Fibroblast of mammary gland (primary cell): Measurements from ENCODE around the gene TBXAS1.

Experiments
- DNase-seq: peaks from one replicate; pipeline ENCODE4 v3.0.0-alpha.2; 2010; ENCODE audit warnings: low read depth
- H3K4me3 ChIP-seq: 2 replicates; pipeline ENCODE4 v1.5.1; 2011; ENCODE audit warnings: low read depth, mild to moderate bottlenecking, low read length, moderate library complexity; ENCODE audit not compliant: control insufficient read depth
- TF ChIP-seq, protein P1 (sequence below): conservative IDR thresholded peaks from 2 replicates; pipeline ENCODE4 v1.5.1; 2011; ENCODE audit warnings: low read depth, low read length, inconsistent platforms; ENCODE audit not compliant: control insufficient read depth, insufficient read depth

TBXAS1 gene

DNA sequence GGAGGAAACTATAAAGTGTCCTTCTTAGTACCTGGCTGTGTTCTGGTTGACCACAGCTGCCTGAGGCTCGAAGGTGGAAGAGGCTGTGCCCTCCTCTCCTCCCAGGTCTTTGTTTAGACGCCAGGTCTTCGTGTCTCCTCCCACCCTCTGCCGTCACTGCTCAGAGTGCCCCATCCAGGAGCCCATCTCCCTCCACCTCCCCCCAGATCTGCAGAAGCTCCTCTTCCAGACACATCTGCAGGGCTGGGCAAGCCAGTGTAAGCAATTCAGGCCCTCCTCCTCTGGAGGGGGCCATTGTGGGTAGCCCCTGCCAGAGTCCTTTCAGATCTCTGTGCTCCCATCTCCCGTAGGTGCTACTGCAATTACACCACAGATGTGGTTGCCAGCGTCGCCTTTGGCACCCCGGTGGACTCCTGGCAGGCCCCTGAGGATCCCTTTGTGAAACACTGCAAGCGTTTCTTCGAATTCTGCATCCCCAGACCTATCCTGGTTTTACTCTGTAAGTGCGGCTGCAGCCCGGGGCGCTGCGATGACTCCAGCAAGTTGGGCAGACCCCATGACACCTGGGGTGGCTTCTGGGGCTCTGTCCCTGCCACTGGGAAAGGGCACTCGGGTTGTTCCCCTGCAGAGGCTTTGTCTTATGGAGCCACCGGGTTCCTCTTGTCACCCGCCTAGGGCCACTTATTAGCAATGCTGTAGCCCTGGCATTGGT is 126.2 kb downstream of the TBXAS1 start:
- TF ChIP-seq, protein P1, sequence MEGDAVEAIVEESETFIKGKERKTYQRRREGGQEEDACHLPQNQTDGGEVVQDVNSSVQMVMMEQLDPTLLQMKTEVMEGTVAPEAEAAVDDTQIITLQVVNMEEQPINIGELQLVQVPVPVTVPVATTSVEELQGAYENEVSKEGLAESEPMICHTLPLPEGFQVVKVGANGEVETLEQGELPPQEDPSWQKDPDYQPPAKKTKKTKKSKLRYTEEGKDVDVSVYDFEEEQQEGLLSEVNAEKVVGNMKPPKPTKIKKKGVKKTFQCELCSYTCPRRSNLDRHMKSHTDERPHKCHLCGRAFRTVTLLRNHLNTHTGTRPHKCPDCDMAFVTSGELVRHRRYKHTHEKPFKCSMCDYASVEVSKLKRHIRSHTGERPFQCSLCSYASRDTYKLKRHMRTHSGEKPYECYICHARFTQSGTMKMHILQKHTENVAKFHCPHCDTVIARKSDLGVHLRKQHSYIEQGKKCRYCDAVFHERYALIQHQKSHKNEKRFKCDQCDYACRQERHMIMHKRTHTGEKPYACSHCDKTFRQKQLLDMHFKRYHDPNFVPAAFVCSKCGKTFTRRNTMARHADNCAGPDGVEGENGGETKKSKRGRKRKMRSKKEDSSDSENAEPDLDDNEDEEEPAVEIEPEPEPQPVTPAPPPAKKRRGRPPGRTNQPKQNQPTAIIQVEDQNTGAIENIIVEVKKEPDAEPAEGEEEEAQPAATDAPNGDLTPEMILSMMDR: no peak

DNA sequence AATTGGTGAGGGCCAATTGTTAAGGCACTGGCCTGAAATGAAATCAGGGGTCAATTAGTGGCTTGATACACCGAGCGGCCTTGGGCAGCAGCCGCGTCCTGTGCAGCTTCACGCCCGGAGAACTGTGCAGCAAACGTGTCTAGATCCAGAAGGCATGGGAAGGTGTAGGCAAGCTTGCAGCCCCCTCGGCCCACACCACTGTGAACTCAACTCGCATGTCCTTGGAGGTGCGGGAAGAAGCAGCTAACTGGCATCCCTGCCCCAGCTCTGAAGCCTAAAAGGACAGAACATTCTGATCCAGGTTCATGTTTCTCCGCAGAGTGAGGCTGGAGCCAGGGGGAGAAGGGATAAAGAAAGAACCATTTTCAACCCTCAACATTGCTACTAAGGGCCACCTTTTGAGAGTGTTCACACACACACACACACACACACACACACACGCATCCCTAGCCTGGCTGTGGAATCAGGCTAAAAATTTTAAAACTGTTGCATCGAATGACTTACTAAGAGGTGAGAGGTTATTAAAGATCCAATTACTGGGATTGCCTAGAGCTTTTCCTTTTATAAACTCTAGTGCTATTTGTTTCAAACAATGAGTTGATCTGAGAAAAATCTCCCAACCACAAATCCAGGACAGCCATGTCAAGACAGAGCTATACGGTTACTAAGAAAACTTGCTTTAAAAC is 129.7 kb downstream of the TBXAS1 start:
- TF ChIP-seq, protein P1: no peak
- no peak overlapping the region for H3K4me3 ChIP-seq
- no peak for DNase-seq

More for the DNA sequence above, 126.2 kb downstream of the TBXAS1 start:
- DNase-seq: no peak
- H3K4me3 ChIP-seq: no peak overlapping the region

DNA sequence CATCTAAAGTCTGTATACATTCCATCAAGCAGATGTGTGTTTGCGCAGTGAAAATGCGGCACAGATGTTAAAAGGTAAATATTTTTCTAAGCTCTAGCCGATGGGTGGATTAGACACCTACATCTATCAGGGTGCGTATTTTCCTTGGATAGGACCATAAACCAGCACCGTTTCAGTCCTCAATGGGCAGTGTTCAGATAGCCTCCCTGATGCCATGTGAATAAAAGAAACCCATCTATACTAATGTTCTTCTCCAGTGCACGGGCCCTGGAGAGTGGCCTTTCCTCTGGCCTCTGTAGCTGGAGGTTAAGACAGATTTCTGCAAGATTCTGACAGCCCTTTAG is 130.2 kb downstream of the TBXAS1 start:
- no peak for DNase-seq
- TF ChIP-seq, protein P1: no peak
- no peak overlapping the region for H3K4me3 ChIP-seq

DNA sequence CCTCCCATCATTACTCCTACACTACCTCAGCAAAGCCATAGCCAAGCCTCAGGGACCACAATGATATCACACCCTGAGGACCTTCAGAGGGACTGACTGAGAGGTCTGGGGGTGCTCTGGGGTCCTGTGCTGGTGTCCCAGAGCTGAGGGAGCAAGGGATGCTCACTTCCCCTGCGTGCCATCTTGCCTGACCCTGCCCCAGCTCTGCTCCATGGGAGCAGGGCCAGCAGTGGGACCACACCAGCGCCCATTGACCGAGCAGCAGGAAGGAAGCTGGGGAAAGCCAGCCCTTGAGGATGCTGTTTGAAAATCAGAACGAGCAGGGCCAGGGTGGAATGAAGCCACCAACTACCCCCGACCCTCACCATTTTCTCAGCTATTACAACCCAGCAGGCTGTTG is 130.7 kb downstream of the TBXAS1 start:
- TF ChIP-seq, protein P1: no peak
- H3K4me3 ChIP-seq: no peak overlapping the region
- DNase-seq: no peak

DNA sequence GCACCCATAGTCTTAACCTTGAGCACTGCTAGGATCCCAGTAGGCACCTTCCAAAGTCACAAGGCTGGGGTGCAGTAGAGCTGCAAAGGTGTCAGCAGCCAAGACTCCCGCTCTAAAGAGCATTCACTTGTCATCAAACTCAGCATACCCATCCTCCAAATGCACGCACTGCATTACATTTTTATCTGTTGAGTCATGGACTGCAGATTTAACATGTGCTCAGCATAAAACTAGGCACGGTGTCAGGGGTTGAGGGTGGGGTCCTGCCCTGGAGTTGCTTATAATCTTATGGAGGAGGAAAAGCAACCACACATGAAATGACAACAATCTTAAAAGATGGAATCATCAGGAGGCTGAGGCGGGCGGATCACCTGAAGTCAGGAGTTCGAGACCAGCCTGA is 131.1 kb downstream of the TBXAS1 start:
- peak; percentile 57 for DNase-seq
- no peak overlapping the region for H3K4me3 ChIP-seq
- TF ChIP-seq, protein P1: no peak

DNA sequence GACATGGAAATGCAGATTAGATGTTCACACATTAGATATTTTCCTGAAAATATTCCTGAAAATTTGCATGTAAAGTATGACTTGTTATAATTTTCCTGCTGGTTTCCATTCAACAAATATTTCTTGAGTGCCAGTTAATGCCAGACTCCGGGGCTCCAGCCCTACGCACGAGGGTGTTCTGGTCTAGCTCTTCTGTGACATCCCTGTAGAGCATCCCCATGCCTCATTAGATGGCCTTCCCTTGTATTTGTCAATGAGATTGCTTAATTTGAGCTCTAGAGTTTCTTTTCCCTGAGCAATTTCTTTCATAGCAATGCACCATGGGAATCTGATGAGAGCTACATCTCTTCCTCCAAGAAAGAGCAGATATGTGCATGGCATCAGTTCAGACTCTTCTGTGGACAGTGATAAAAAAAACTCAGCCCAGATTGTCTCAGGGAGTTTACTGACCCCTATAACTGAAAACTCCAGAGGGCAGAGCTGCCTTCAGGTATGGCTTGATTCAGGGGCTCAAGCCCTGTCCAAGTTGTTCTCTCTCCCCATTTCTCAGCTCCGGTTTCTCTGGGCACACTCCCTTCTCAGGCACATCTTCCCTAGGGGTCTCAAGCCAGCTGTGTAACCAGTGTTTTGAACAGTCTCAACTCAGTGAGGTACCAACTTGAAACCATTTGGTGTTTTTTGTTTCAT is 137.0 kb downstream of the TBXAS1 start:
- no peak overlapping the region for H3K4me3 ChIP-seq
- TF ChIP-seq, protein P1: no peak
- DNase-seq: no peak
